Ovary (tissue), 3 donors: Measurements from ENCODE around the gene ZNF70.

Experiments used
- CTCF ChIP-seq, 3 donors: fragments of 450-650 bp in 2 of 3; fragments of 200-600 bp in 1 of 3; IDR thresholded peaks; one replicate each; pipeline versions ENCODE4 v1.5.1 to v1.8.0; 2016 to 2022; ENCODE audit warnings: antibody characterized with exemption in 3 of 3, mild to moderate bottlenecking in 1 of 3
- EP300 ChIP-seq: sonication (generic); formaldehyde crosslinking; IDR thresholded peaks from one replicate; pipeline ENCODE4 v1.6.1; 2017; ENCODE audit warnings: antibody characterized with exemption
- POLR2A ChIP-seq: fragments of 450-650 bp; IDR thresholded peaks from one replicate; pipeline ENCODE4 v1.6.1; 2017; ENCODE audit warnings: antibody characterized with exemption, mild to moderate bottlenecking, moderate library complexity
- donor health status: DM: no; HTN: no; CAD: no.

GRCh38 chr22:23762842-23763578 lies 12.1 kb upstream of the ZNF70 start, which contains the start of gene C22orf15:
- TF ChIP-seq POLR2A, result no peak
- TF ChIP-seq CTCF (IDR thresholded peaks at IDR 0.05), result no peak
- no peak for TF ChIP-seq EP300
